ENCODE data around the gene ACOT2. TPM values are rescaled to one million over a fixed set of nuclear protein-coding genes. Genes with fewer than 3 reads are reported as not detected.
A peak's percentile ranks its signal among the peaks of the same experiment; 100 is the strongest.
"Not testable (repeated sequence)": the region's sequence is repeated elsewhere in the genome, so short reads cannot be mapped to it uniquely, and the experiment has no call there.

The ACOT2 gene
- total RNA-seq, 3 donors from 2014 or later, result 7.2 to 11.4 (median 10.7) TPM

DNA sequence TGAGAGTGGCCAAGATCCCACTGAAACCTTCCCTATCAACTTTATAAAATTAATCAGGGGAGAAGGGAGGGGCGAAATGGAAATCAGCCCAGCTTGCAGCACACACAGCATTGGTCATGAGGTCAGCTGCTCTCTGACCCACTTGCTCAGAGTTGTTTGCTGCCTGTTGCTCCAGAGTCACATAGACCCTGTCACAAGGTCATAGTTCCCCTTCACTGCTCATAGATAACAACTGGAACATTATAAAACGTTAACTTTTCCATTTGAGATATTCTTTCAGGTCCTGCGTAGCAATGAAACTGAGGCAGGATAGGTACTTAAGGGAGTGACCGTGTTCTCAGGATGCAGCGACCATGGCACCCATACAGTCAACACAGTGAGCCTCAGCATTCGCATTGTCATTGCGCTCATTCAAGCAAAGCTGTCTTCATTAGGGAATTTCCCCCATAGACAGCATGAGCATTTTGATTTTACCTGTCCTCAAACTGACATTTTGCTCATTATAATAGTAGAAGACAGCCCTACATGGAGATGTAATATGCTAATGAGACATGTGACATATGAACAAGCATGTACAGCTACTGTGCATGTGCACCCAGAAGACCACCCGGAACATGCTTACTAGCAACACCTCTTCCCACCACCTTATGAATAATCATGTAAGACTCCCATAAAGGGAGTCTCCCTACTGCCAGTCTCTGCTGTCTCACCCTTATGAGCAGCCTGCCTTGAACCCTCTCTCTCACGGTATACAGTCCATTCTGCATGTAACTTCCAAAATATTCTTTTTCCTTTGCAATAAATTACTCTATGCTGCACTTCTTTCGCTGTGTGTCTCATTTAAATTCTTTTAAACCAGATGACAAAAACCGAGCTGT, 13.3 kb downstream of the ACOT2 start:
- not testable (repeated sequence) for H3K27me3 Mint-ChIP-seq (ENCODE audit: low read depth); ATAC-seq

GRCh38 chr14:73588695-73589094, 19.7 kb downstream of the ACOT2 start:
- ATAC-seq, result no peak

More for the DNA sequence above, 13.3 kb downstream of the ACOT2 start:
- H3K9me3 Mint-ChIP-seq; H3K4me1 Mint-ChIP-seq (ENCODE audit: low read depth); H3K4me3 Mint-ChIP-seq; H3K36me3 Mint-ChIP-seq (ENCODE audit: insufficient read depth); DNase-seq: not testable (repeated sequence)

GRCh38 chr14:73589116-73589515, 20.1 kb downstream of the ACOT2 start:
- Mint-ChIP-seq H3K27me3 (ENCODE audit: low read depth) (no peaks in the 10 kb centered on the region), H3K36me3 (ENCODE audit: insufficient read depth) (no peaks in the 10 kb centered on the region), H3K4me1 (ENCODE audit: low read depth) (peaks cover 7% of the 10 kb centered on the region), H3K4me3 (no peak overlapping the region), H3K9me3 (no peaks in the 10 kb centered on the region)
- ATAC-seq (no peak), DNase-seq (no peak)

More at GRCh38 chr14:73588695-73589094, 19.7 kb downstream of the ACOT2 start:
- Mint-ChIP-seq H3K36me3 (ENCODE audit: insufficient read depth) (no peaks in the 10 kb centered on the region), H3K9me3 (no peaks in the 10 kb centered on the region), H3K27me3 (ENCODE audit: low read depth) (no peaks in the 10 kb centered on the region), H3K4me1 (ENCODE audit: low read depth) (peaks cover 7% of the 10 kb centered on the region), H3K4me3 (no peak overlapping the region)
- no peak for DNase-seq

DNA sequence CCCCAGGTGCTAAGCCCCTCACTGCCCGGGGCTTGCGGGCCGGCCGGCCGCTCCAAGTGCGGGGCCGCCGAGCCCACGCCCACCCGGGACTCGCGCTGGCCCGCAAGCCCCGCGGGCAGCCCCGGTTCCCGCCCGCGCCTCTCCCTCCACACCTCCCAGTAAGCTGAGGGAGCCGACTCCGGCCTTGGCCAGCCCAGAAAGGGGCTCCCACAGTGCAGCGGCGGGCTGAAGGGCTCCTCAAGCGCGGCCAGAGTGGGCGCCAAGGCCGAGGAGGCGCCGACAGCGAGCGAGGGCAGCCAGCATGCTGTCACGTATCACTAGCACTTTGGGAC, 21.6 kb downstream of the ACOT2 start:
- H3K4me1 Mint-ChIP-seq (ENCODE audit: low read depth); H3K27me3 Mint-ChIP-seq (ENCODE audit: low read depth); H3K4me3 Mint-ChIP-seq; DNase-seq; H3K36me3 Mint-ChIP-seq (ENCODE audit: insufficient read depth); ATAC-seq; H3K9me3 Mint-ChIP-seq: not testable (repeated sequence)

- Mint-ChIP-seq H3K9me3 (no peaks in the 10 kb centered on the region), H3K4me3 (peak within 1 kb of the TSS; percentile 76), H3K27me3 (ENCODE audit: low read depth) (no peaks in the 10 kb centered on the region), H3K36me3 (ENCODE audit: insufficient read depth) (no peaks in the 10 kb centered on the region), H3K4me1 (ENCODE audit: low read depth) (peaks cover 7% of the 10 kb centered on the region)
- peak; percentile 42 for DNase-seq
- ATAC-seq, result peak; percentile 82 to 88
These were observed 22.9 kb downstream of the ACOT2 start, which contains the start of gene ACOT4 for GRCh38 chr14:73591690-73592449. ACOT4 (plus strand) TSS chr14:73591873; CDS start chr14:73591960, 87 bp downstream.

GRCh38 chr14:73594491-73594890, 25.5 kb downstream of the ACOT2 start:
- H3K4me1 Mint-ChIP-seq (ENCODE audit: low read depth), result peaks cover 7% of the 10 kb centered on the region

DNA sequence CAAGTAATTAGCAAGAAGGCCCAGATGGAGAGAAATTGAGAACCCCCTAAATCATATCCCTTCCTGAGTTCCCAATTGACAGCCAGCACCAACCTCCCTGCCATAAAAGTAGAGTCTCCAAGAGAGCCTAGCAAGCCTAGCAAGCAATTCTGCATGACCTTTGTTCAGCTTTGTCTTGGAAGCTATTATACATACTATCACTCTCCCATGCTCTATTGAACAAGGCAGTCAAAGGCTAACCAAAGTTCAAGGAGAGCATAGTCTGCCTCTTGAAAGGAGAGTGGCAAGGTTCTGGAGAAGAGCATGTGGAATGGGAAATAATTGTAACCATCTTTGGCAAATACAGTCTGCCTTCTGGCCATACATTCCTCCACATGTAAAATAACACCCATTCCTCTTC, 30.5 kb downstream of the ACOT2 start:
- Mint-ChIP-seq H3K9me3 (no peaks in the 10 kb centered on the region), H3K27me3 (ENCODE audit: low read depth) (no peaks in the 10 kb centered on the region), H3K4me1 (ENCODE audit: low read depth) (no peaks in the 10 kb centered on the region), H3K36me3 (ENCODE audit: insufficient read depth) (no peaks in the 10 kb centered on the region), H3K4me3 (no peak overlapping the region)
- no peak for DNase-seq
- ATAC-seq, result no peak

More at GRCh38 chr14:73594491-73594890, 25.5 kb downstream of the ACOT2 start:
- Mint-ChIP-seq H3K27me3 (ENCODE audit: low read depth) (no peaks in the 10 kb centered on the region), H3K36me3 (ENCODE audit: insufficient read depth) (no peaks in the 10 kb centered on the region), H3K9me3 (no peaks in the 10 kb centered on the region), H3K4me3 (no peak overlapping the region)
- DNase-seq, result no peak
- no peak for ATAC-seq

DNA sequence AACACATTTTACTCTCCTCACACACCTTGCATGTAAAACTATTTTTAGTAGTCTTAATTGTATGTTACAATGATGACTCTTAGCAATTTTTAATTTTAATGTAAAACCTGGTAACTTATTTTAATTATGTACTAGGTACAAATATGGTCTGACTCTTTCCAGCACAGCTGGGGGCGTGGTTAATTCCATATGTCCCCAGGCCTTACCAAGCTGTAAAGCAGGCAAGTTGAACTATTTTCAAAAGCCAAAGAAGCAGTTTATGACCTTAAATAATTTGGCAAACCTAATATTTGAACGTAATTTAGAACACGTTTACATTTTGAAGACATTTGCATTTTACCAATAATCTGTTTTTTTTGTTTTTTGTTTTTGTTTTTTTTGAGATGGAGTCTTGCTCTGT, 34.0 kb downstream of the ACOT2 start:
- no peaks in the 10 kb centered on the region for H3K4me1 Mint-ChIP-seq (ENCODE audit: low read depth)
- ATAC-seq (no peak), DNase-seq (no peak)
- no peaks in the 10 kb centered on the region for H3K36me3 Mint-ChIP-seq (ENCODE audit: insufficient read depth)
- H3K27me3 Mint-ChIP-seq (ENCODE audit: low read depth), result peaks cover 4% of the 10 kb centered on the region
- no peaks in the 10 kb centered on the region for H3K9me3 Mint-ChIP-seq
- H3K4me3 Mint-ChIP-seq, result no peak overlapping the region

DNA sequence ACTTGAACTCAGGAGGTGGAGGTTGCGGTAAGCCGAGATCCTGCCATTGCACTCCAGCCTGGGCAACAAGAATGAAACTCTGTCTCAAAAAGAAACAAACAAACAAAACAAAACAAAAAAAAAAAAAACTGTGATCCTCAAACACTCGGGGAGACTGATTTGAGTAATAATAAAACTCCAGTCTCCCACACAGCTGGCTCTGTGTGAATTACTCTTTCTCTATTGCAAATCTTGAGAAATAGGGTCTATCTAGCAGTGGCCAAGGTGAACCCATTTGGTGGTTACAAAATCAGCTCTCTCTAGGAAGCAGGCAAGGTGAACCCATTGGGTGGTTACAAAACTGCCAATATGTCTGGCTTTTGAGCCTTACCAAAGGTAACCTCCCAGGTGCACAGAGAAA, 37.3 kb downstream of the ACOT2 start:
- no peaks in the 10 kb centered on the region for H3K4me1 Mint-ChIP-seq (ENCODE audit: low read depth)
- peaks cover 7% of the 10 kb centered on the region for H3K27me3 Mint-ChIP-seq (ENCODE audit: low read depth)
- ATAC-seq (no peak), DNase-seq (no peak)
- no peak overlapping the region for H3K4me3 Mint-ChIP-seq
- H3K36me3 Mint-ChIP-seq (ENCODE audit: insufficient read depth), result no peaks in the 10 kb centered on the region
- H3K9me3 Mint-ChIP-seq, result no peaks in the 10 kb centered on the region

- ATAC-seq (no peak), DNase-seq (no peak)
- no peak overlapping the region for H3K4me3 Mint-ChIP-seq
- H3K27me3 Mint-ChIP-seq (ENCODE audit: low read depth), result peaks cover 7% of the 10 kb centered on the region
- no peaks in the 10 kb centered on the region for H3K9me3 Mint-ChIP-seq
- H3K36me3 Mint-ChIP-seq (ENCODE audit: insufficient read depth), result no peaks in the 10 kb centered on the region
- no peaks in the 10 kb centered on the region for H3K4me1 Mint-ChIP-seq (ENCODE audit: low read depth)
These were observed 38.2 kb downstream of the ACOT2 start for GRCh38 chr14:73607241-73607640.

GRCh38 chr14:73610687-73611086, 41.7 kb downstream of the ACOT2 start:
- DNase-seq (no peak), ATAC-seq (no peak)
- Mint-ChIP-seq H3K9me3 (no peaks in the 10 kb centered on the region), H3K27me3 (ENCODE audit: low read depth) (peaks cover 7% of the 10 kb centered on the region), H3K4me1 (ENCODE audit: low read depth) (peaks cover 2% of the 10 kb centered on the region), H3K4me3 (no peak overlapping the region), H3K36me3 (ENCODE audit: insufficient read depth) (no peaks in the 10 kb centered on the region)

DNA sequence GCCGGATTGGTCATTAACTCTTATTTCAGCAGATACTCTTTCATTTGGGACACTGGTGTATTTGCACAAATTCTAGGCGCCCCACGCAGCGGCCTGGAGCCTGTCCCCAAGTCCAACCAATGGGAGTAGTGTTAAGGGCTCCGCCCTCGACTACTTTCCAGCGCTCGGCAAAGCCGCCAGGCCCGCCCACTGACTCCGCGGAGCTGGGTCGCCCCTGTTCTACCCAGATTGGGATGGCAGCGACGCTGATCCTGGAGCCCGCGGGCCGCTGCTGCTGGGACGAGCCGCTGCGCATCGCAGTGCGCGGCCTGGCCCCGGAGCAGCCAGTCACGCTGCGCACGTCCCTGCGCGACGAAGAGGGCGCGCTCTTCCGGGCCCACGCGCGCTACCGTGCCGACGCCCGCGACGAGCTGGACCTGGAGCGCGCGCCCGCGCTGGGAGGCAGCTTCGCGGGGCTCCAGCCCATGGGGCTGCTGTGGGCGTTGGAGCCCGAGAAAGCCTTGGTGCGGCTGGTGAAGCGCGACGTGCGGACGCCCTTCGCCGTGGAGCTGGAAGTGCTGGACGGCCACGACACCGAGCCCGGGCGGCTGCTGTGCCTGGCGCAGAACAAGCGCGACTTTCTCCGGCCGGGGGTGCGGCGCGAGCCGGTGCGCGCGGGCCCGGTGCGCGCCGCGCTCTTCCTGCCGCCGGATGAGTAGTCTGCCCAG, 43.5 kb downstream of the ACOT2 start, which contains the start of gene ACOT6:
ACOT6 (plus strand) TSS at position 179 of the 707 bp plus-strand sequence; CDS start at position 234, 55 bp downstream.
- ATAC-seq (peak; percentile 85 to 86), DNase-seq (peak; percentile 49)
- peak within 1 kb of the TSS; percentile 82 for H3K4me3 Mint-ChIP-seq
- H3K27me3 Mint-ChIP-seq (ENCODE audit: low read depth), result peaks cover 4% of the 10 kb centered on the region
- H3K36me3 Mint-ChIP-seq (ENCODE audit: insufficient read depth), result no peaks in the 10 kb centered on the region
- H3K4me1 Mint-ChIP-seq (ENCODE audit: low read depth), result peaks cover 2% of the 10 kb centered on the region
- no peaks in the 10 kb centered on the region for H3K9me3 Mint-ChIP-seq

DNA sequence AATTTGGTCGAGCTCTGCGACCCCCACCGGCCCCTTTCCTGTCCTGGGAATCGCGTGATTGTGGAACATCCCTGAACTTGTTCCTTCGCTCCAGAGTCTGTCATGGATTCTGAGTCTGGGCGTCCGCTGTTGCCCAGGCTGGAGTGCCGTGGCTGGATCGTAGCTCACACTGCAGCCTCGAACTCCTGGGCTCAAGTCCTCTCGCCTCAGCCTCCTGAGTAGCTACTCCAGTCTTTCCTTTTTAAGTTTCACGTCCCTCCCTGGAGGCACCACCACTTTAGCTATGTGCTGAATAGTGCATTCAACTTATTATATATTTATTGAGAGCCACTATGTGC, 44.0 kb downstream of the ACOT2 start:
- DNase-seq, result no peak
- H3K36me3 Mint-ChIP-seq (ENCODE audit: insufficient read depth), result no peaks in the 10 kb centered on the region
- peaks cover 3% of the 10 kb centered on the region for H3K27me3 Mint-ChIP-seq (ENCODE audit: low read depth)
- H3K4me1 Mint-ChIP-seq (ENCODE audit: low read depth), result peaks cover 2% of the 10 kb centered on the region
- ATAC-seq, result peak in 1 of 2 donors; percentile 12
- H3K9me3 Mint-ChIP-seq, result no peaks in the 10 kb centered on the region
- H3K4me3 Mint-ChIP-seq, result peak overlapping the region; percentile 82

- peaks cover 2% of the 10 kb centered on the region for H3K4me1 Mint-ChIP-seq (ENCODE audit: low read depth)
- DNase-seq (no peak), ATAC-seq (no peak)
- H3K4me3 Mint-ChIP-seq, result peak overlapping the region; percentile 82
- no peaks in the 10 kb centered on the region for H3K27me3 Mint-ChIP-seq (ENCODE audit: low read depth)
- H3K36me3 Mint-ChIP-seq (ENCODE audit: insufficient read depth), result no peaks in the 10 kb centered on the region
- H3K9me3 Mint-ChIP-seq, result no peaks in the 10 kb centered on the region
These were observed 44.5 kb downstream of the ACOT2 start for GRCh38 chr14:73613419-73613963.
